ENCODE data around the gene HSBP1L1.
A peak's percentile ranks its signal among the peaks of the same experiment; 100 is the strongest.

Gene HSBP1L1

DNA sequence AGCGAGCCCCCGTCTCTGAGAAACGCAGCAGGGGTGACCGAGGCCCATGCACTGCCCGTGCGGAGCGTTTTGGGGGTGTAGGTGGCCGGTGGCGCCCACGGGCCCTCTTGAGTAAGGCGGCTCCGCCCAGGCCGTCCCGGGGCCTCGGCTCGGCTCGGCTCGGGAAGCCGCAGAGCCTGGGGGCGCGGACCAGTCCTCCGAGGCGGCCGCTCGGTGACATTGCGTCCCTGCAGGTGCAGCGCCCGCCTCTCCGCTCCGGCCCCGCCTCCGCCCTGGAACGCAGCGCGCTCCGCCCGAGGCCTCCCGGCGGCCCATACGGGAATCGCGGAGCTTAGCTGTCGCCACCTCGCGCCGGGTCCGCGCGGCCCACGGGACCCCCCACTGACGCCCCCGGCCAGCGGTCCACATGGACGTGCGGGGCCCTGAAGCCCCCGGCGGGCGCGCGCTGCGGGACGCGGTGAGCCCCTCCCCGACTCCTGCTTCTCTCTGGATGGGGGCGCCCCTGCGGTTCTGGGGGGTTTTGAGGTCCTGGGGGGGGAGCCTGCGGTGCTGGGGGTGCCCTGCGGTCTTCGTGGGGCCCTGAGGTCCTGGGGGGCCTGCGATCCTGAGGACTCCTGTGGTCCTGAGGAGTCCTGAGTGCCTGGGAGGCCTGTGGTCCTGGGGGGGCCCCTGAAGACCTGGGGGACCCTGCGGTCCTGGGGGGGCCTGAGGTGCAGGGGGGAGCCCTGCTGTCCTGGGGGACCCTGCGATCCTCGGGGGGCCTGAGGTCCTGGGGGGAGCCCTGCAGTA, at the start of gene HSBP1L1:
HSBP1L1 (plus strand) TSS at position 314 of the 789 bp plus-strand sequence; CDS start at position 407, 93 bp downstream.
- peak; percentile 32 to 43 for DNase-seq (ENCODE audit: low read depth in 1 of 2, low spot score in 1 of 2)

DNA sequence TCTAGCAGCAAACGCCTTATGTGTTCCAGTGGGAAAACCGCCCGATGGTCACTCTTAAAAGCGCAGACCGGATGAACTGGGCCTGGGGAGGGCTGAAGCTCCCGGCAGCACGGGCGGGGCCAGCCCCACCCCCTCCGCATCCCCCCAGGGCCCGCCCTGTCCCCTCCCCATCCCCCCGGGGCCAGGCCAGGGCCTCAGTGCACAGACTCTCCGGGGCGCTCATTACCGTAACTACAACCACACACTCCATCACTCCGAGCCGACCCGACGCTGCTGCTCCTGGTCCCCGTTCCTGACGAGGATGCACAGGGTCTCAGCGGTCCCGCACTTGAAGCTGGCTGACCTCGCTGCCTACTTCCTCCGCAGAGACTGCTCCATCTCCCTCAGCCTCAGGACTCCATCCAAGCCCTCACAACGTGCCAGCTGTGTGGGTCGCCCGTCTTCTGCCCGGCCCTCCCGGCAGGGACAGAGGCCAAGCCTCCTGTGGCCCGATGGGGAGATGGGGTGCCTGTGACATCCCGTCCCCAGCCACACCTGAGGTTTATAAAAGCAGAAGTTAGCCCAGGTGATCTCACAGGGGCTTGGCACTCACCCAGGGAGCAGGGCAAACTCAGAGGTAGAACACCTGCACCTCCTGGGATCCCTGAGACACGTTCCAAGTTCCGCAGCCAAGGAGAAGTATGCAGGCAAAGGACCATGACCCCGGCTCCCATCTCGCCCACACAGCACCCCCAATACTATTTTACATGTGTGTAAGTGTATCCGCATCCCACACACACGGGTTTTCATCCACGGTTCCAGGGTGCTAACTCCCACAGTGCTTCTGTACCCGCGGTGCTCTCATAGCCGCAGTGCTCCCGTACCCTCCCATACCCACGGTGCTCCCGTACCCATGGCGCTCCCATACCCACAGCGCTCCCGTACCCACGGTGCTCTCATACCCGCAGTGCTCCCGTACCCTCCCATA, 49.0 kb upstream of the HSBP1L1 start:
- DNase-seq (ENCODE audit: low read depth in 1 of 2, low spot score in 1 of 2), result no peak

DNA sequence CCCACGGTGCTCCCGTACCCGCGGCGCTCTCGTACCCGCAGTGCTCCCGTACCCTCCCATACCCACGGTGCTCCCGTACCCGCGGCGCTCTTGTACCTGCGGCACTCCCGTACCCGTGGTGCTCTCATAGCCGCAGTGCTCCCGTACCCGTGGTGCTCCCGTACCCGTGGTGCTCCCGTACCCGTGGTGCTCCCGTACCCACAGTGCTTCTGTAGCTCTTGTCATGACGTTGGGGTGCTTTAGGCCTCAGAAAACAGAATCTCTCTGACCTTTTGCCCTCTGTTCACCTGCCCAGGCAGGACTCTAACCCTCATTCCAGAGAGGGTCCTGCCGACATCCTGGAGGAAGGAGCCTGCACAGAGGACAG, 48.3 kb upstream of the HSBP1L1 start:
- DNase-seq (ENCODE audit: low read depth in 1 of 2, low spot score in 1 of 2), result no peak

DNA sequence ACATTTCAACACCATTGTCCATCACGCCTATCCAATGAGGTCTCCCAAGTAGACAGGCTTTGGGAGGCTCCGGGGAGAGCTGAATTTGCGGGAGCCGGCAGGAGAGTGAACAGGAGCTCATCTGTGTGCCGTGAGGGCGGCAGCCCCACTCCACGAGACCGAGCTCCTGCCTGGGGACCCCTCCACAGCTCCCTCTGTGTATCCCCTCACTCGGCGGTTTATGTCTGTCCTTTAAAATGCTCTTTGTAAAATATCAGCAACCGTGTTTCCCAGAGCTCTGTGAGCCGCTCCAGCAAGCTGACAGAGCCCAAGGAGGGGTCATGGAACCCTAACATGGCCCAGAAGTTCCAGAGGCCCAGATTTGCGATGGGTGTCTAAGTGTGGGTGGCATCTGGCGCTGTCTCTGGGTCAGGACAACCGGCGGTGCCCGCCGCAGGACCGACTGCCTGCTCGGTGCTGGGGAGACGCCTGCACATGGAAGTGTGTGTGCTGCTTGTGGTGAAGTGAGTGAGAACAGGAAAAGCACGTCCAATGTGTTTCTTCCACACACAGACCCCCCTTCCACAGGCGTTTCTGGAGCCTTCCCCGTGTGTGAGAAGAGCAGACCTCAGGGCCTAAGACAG, 47.8 kb upstream of the HSBP1L1 start:
- DNase-seq (ENCODE audit: low read depth in 1 of 2, low spot score in 1 of 2), result no peak

DNA sequence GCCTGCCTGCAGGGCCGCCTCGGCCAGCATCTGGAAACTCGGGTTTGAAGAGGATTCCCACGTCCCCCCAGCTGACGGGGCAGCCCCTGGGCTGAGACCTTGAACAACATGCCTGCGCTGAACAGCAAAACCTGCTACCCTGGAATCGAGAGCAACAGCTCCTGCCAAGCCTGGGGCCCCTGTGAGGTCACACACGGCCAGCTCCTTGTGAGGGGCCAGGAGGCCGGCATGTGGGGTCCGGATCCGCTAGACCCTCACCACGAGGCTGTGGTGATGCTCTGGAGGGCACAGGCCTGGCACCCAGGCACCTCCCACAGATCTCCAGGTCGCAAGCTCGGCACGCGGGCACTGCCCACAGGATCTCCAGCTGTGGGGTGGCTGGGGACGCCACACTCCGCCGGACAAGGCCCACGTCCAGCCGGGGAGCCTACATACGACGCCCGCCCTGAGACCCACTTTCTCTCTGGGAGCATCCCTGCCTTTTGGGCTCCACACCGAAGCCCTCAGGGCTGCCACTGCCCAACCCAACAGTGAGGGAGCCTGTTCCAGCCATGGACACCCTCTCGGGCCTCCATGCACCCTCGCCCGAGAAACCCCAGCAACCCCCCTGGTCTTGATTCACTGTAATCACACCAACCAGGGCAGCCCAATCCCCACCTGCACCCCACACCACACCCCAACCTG, 47.1 kb upstream of the HSBP1L1 start:
- no peak for DNase-seq (ENCODE audit: low read depth in 1 of 2, low spot score in 1 of 2)

DNA sequence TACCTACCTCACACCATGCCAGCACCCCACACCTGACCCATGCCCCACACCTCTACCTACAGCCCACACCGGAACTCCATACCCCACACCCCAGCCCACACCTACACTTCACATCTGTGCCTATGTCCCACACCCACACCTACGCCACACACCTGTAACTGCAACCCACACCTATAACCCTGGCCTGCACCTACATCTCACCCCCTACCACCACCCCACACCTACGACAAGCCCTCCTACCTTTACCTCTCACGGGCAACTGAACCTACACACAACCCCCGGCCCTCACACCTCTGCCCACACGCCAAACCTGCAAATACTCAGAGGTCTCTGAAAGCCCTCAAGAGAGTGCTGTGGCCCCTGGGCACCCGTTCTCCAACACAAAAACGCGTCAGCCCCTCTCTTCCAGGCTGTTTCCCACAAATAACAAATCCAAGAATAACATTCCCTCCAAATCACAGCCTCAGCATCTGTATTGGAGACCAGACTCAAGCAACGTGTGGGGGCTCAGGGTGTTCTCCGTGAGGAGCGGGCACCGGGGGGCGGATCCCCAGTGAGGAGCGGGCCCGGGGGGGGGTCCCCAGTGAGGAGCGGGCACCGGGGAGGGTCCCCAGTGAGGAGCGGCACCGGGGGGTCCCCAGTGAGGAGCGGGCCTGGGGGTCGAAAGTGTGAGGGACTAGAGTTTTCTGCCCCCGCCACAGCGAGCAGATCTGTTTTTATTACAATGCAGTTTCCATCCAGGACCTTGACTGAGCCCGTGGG, 46.4 kb upstream of the HSBP1L1 start:
- no peak for DNase-seq (ENCODE audit: low read depth in 1 of 2, low spot score in 1 of 2)

DNA sequence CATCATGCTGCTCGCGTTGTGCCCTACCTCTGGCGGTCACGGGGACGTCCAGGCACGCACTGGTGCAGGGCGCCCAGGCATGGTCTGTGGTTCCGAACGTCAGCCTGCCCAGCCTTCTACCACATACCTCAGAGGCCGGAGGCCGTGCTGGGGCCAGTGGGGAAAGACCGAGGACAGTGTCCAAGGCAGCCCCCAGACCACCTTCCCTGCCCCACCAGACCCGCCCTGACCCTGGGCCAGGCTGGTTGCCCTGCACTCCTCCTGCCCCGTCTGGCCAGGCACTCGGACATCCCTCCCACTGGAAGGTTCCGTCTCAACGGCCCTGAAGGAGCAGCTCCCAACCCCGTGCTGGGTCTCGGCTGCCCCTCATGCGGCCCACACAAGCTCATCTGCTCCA, 45.8 kb upstream of the HSBP1L1 start:
- no peak for DNase-seq (ENCODE audit: low read depth in 1 of 2, low spot score in 1 of 2)

DNA sequence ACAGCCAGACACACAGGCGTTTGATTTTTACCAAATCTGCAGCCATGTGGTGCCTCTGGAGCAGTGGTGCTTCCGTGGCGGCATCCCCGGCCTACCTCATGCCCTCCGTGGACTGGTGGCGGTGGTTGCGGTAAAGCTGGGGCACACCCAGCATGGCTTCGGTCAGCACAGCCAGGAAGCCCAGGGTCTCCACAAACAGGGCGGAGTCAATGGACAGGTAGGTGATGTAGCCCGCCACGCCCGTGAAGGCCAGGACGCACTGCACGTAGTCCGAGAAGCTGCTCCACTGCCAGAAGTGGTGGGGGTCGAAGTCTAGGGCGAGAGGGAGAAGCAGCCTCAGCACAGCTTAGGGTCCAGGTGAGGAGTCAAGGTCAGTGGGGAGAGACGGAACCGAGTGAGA, 45.4 kb upstream of the HSBP1L1 start:
- DNase-seq (ENCODE audit: low read depth in 1 of 2, low spot score in 1 of 2), result no peak

DNA sequence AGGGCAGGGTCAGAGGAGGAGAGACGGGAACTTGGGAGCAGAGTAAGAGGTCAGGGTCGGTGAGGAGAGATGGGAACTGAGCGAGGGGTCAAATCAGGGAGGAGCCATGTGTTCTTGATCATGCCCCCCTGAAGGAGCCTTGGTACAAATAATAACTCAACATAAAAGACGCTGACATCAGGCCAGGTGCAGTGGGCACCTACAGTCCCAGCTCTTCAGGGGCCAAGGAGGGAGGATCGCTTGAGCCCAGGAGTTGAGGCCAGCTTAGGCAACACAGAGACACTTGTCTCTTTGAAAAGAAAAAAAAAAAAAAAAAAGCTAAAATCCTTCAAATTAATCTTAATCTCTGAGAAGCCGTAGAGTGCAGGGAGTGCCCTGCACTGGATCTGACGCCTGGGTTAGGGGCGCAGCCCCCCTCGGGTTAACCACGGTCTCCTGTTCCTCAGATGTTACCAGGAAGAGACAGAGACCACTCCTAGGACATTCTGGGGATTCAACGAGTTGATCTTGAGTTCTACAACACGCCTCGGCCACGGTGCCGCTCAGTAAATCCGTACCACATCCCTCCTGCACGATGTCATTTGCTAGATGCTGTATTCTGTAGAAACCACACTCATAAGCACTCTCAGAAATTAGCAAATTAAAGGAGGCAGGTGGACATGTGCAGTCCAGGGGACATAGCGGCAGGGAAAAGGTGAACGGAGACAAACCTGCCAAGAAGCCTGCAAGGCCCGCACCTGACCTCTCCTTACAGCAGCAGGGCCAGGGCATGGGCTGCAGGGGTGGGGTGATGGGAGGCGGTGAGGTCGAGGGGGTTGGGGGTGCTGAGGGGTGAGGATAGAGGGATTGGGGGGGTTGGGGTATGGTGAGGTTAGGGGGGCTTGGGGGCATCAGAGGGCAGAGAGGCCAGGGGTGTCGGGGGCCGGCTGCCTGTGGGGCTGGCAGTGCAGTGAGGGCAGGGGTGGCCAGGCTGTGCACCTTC, 42.2 kb upstream of the HSBP1L1 start:
- DNase-seq (ENCODE audit: low read depth in 1 of 2, low spot score in 1 of 2), result no peak

DNA sequence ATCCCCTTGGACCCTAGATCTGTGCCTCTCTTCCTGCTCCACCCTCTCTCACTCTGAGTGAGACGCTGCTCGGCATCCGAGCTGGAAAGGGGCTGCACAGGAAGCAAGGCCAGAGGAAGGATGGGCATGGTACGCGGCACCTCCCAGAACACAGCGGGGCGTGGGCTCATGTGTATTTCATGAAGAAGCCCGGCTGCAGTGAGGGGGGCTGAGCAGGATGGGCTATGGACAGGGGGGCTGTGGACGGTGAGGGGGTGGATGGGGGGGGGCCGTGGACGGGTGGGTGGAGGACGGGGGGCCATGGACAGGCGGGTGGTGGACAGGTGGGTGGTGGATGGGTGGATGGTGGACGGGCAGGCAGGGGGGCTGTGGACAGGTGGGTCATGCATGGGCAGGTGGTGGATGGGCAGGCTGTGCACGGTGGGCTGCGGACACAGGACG, 41.5 kb upstream of the HSBP1L1 start:
- DNase-seq (ENCODE audit: low read depth in 1 of 2, low spot score in 1 of 2), result no peak

DNA sequence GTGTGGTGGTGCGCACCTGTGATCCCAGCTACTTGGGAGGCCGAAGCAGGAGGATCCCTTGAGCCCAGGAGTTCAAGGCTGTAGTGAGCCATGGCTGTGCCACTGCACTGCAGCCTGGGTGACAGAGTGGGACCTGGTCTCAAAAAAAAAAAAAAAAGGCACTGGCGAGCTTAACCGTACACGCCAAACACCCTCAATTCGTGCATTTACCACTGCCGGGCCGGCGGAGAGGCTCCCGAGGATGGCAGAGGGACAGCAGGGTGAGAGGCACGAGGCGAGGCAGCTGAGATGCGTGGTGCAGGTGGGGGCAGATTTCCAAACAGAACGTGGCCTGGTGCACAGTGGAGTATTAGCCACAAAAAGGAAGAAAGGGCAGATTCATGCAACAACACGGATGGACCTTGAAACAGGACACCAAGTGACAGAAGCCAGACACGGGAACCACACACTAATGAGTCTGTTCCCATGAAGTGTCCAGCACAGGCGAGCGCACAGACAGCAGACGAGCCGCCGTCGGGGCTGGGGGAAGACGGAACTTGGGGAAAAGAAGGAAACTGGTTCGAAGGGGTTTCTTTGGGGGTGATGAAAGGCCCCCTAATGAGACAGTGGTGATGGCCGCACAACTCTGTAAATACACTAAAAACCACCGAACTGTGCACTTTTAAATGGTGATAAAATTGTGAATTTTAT, 40.4 kb upstream of the HSBP1L1 start:
- no peak for DNase-seq (ENCODE audit: low read depth in 1 of 2, low spot score in 1 of 2)

DNA sequence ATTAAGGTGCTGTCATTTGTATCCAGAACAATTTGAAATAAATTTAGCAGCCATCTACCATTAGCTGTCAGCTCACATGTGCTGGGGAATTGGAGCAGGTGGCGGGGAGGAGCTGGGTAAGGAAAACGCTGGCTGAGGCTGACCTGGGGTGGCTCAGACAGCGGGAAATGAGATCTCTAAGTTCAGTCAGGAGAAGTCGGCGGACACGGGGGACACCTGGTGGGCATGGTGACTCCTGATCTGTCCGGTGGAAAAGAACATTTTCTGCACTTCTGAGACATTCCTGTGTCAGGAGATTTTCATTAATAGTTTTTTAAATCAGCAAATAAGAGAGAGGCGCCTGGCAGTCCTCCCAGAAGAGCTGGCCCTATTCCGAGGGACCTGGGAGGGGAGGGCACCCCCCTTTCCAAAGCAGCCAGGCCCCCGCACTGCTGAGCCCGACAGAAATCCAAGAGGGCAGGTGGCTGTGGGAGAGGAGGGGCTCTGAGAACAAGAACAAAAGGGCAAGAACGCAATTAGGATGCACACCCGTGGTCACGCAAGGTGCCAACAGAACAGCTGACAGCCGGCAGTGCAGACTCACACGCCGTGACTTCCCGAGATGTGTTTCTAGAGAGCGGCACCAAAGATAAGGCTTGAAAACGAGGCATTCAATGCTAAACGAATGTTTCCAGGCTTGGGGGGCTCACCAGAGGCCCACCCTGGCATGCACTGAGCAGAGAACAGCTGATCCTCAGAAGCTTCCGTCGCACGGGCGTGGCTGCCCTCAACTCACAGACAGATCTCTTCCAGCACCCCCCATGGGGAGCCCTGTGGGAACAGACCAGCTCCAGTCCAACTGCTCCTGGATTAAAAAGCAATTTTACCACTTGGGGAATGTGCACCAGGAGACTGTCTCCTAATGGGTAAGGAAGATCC, 39.4 kb upstream of the HSBP1L1 start:
- no peak for DNase-seq (ENCODE audit: low read depth in 1 of 2, low spot score in 1 of 2)

DNA sequence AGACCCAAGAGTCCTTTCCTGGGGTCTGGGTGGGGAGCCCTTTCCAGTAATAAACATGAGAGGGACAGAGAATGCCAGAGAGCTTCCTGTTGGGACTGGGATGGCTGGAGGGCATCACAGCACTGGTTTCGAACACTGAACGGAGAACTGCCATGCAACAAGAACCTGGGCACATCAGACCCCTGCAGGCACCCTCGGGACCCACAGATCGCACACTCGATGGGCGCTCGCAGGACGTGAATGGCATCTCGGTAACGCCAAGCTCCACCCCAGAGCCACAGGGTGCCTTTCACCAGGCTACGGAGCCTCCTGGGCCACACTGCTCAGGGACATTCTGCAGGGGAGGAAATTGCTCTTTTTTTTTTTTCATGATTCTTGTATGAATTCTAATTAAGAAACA, 38.1 kb upstream of the HSBP1L1 start:
- no peak for DNase-seq (ENCODE audit: low read depth in 1 of 2, low spot score in 1 of 2)

DNA sequence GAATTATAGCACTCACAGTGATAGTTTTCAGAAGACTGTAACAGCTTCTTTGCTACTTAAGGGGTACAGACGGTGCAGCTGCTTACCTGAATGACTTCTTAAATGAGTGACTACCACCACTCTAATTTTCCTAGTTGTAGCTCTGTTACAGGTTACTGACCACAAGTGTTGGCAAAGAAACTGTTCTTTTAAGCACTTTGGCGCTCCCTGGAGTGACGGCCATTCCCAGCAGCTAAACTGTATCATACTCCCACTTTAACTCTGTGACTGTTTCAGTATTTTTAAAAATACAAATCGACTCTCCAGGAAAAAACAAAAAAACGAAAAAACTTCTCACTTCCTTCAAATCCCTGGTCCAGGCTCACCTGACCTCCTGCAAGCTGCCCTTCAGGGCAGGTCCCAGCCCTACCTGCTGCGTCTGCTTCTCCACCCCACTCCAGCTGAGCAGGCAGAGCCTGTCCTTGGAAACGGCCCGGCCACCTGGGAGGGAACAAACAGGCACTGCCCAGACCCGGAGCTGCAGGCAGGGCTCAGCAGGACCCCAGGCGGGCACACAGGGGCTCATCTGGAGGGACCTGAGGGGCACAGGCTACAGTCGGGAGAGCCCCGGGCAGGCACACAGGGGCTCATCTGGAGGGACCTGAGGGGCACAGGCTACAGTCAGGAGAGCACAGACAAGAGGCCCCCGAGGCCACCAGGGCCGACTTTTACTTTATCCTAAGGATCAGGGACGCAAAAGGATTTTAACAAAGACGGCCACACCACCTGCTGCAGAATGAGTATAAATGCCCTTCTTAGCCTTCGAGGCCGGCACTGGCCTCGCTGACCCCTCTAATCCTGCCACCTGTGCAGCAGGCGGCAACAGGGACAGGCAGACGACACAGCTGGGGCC, 37.5 kb upstream of the HSBP1L1 start:
- no peak for DNase-seq (ENCODE audit: low read depth in 1 of 2, low spot score in 1 of 2)

DNA sequence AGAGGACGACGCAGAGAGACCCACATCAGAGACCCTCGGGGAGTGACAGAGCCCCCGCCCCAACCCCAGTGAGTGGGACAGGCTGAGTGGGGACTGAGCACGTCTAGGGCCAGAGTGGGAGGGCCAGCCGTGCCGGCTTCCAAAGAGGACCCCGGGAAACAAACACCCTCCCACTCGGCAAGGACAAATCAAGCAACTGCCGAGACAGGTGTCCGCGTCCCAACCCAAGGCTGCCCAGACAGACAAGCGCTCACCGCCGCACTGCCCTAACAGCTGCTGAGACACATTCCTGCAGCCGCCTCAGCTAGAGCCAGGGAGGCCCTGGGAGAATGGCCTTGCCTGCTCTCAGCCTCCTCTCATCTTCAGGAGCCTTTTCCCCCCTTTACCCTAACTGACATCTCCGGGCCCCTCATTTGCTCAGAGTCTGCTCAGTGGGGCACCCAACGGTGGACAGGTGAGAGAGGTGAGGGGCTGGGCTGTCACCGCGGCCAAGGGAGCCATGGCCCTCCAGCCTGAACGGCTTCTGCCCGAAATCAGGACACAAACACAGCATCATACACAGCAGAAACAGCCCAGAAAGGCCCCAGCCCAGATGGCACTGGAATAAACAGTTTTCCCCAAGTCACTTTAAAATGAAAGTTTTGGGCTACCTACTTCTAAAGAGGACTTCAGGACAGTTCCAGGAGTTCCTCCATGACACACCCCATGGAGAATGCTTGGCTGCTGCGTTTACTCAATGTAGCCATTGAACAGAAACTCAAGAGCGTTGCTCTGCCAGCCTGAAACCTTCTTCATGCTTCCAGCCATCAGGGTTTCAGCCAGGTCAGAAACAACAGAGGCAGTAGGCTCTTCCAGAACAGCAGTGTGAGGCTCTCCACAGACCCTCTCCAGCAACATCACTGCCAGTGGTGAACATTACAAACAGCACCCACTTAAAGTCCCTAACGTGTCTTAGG, 36.6 kb upstream of the HSBP1L1 start:
- DNase-seq (ENCODE audit: low read depth in 1 of 2, low spot score in 1 of 2), result no peak
